H9 (cell line): ENCODE measurements around the gene ZNF747. TPM values are rescaled to one million over a fixed set of nuclear protein-coding genes. Genes with fewer than 3 reads are reported as not detected.

Source experiments
- DNase-seq: peaks from one replicate; pipeline ENCODE4 v3.0.0-alpha.2; 2017
- H2AFZ ChIP-seq: one replicate; pipeline ENCODE4 v1.6.1; 2013; ENCODE audit warnings: mild to moderate bottlenecking, low read length, control low read depth, moderate library complexity
- H2AK5ac ChIP-seq: 2 replicates; pipeline ENCODE4 v1.6.1; 2013; ENCODE audit warnings: low read length, control low read depth, mixed read lengths; ENCODE audit not compliant: insufficient read length
- H2BK120ac ChIP-seq: one replicate; pipeline ENCODE4 v1.6.1; 2013; ENCODE audit warnings: low read depth, mild to moderate bottlenecking, low read length, control low read depth, inconsistent platforms; ENCODE audit not compliant: poor library complexity, severe bottlenecking
- H2BK12ac ChIP-seq: 2 replicates; pipeline ENCODE4 v1.6.1; 2013; ENCODE audit warnings: low read length, control low read depth, mixed read lengths, low read depth; ENCODE audit not compliant: insufficient read length
- H2BK15ac ChIP-seq: 2 replicates; pipeline ENCODE4 v1.6.1; 2013; ENCODE audit warnings: low read depth, low read length, control low read depth
- H2BK20ac ChIP-seq: one replicate; pipeline ENCODE4 v1.6.1; 2013; ENCODE audit warnings: low read depth, mild to moderate bottlenecking, low read length, control low read depth, inconsistent platforms; ENCODE audit not compliant: poor library complexity, severe bottlenecking
- H2BK5ac ChIP-seq: 2 replicates; pipeline ENCODE4 v1.6.1; 2013; ENCODE audit warnings: low read length, control low read depth, mixed read lengths; ENCODE audit not compliant: insufficient read length
- H3K14ac ChIP-seq: 2 replicates; pipeline ENCODE4 v1.6.1; 2013; ENCODE audit warnings: low read length, control low read depth; ENCODE audit not compliant: insufficient read depth
- H3K18ac ChIP-seq: 2 replicates; pipeline ENCODE4 v1.6.1; 2013; ENCODE audit warnings: low read depth, mild to moderate bottlenecking, mixed read lengths, low read length, control low read depth; ENCODE audit not compliant: insufficient read length
- H3K23ac ChIP-seq: 2 replicates; pipeline ENCODE4 v1.6.1; 2013; ENCODE audit warnings: low read length, control low read depth, mixed read lengths, low read depth; ENCODE audit not compliant: insufficient read length
- H3K23me2 ChIP-seq: 2 replicates; pipeline ENCODE4 v1.6.1; 2013; ENCODE audit warnings: low read depth, mild to moderate bottlenecking, mixed read lengths, low read length, control low read depth; ENCODE audit not compliant: insufficient read length, poor library complexity, severe bottlenecking
- H3K27ac ChIP-seq: 2 replicates; pipeline ENCODE4 v1.5.1; 2013; ENCODE audit warnings: low read length, control low read depth, mixed read lengths, low read depth; ENCODE audit not compliant: insufficient read length
- H3K27me3 ChIP-seq: 2 replicates; pipeline ENCODE4 v1.6.1; 2013; ENCODE audit warnings: low read length, control low read depth, inconsistent platforms; ENCODE audit not compliant: insufficient read depth
- H3K4ac ChIP-seq: 2 replicates; pipeline ENCODE4 v1.6.1; 2013; ENCODE audit warnings: low read depth, mild to moderate bottlenecking, control low read depth, inconsistent platforms, low read length, moderate library complexity
- H3K4me1 ChIP-seq: 2 replicates; pipeline ENCODE4 v1.6.1; 2013; ENCODE audit warnings: low read length, control low read depth, inconsistent platforms; ENCODE audit not compliant: insufficient read depth
- H3K4me2 ChIP-seq: 2 replicates; pipeline ENCODE4 v1.6.1; 2013; ENCODE audit warnings: low read length, control low read depth, mixed read lengths; ENCODE audit not compliant: insufficient read length, insufficient read depth
- H3K56ac ChIP-seq: 2 replicates; pipeline ENCODE4 v1.6.1; 2013; ENCODE audit warnings: low read depth, mild to moderate bottlenecking, mixed read lengths, low read length, control low read depth; ENCODE audit not compliant: insufficient read length
- H3K79me1 ChIP-seq: 2 replicates; pipeline ENCODE4 v1.6.1; 2013; ENCODE audit warnings: low read depth, mild to moderate bottlenecking, moderate library complexity, low read length, control low read depth, inconsistent platforms; ENCODE audit not compliant: insufficient read depth, poor library complexity, severe bottlenecking
- H3K79me2 ChIP-seq: 2 replicates; pipeline ENCODE4 v1.6.1; 2013; ENCODE audit warnings: low read length, control low read depth, inconsistent platforms; ENCODE audit not compliant: insufficient read depth
- H3K9ac ChIP-seq: 2 replicates; pipeline ENCODE4 v1.6.1; 2013; ENCODE audit warnings: low read length, control low read depth, mixed read lengths; ENCODE audit not compliant: insufficient read length; ENCODE audit errors: extremely low read depth
- H3K9me3 ChIP-seq: one replicate; pipeline ENCODE4 v1.6.1; 2013; ENCODE audit warnings: low read depth, low read length, inconsistent platforms; ENCODE audit not compliant: control insufficient read depth
- H3T11ph ChIP-seq: one replicate; pipeline ENCODE4 v1.6.1; 2013; ENCODE audit warnings: mild to moderate bottlenecking, low read length, control low read depth, inconsistent platforms
- H4K20me1 ChIP-seq: one replicate; pipeline ENCODE4 v1.6.1; 2013; ENCODE audit not compliant: control insufficient read depth, insufficient read length, insufficient read depth
- H4K5ac ChIP-seq: 2 replicates; pipeline ENCODE4 v1.6.1; 2013; ENCODE audit warnings: low read depth, mild to moderate bottlenecking, mixed read lengths, low read length, control low read depth; ENCODE audit not compliant: insufficient read length
- H4K8ac ChIP-seq: replicated peaks from 2 replicates; pipeline ENCODE4 v1.6.1; 2013; ENCODE audit warnings: low read length, control low read depth, mixed read lengths, low read depth; ENCODE audit not compliant: insufficient read length
- H4K91ac ChIP-seq: 2 replicates; pipeline ENCODE4 v1.6.1; 2013; ENCODE audit warnings: low read depth, mild to moderate bottlenecking, moderate library complexity, mixed read lengths, low read length, control low read depth; ENCODE audit not compliant: insufficient read length
- H3K27ac Mint-ChIP-seq, 3 experiments: 2 replicates in 2 of 3; 3 replicates in 1 of 3; pipeline ENCODE4 v1.8.0; 2020 to 2021; ENCODE audit warnings: mixed read lengths in 3 of 3, mild to moderate bottlenecking in 1 of 3, moderate library complexity in 1 of 3
- H3K27me3 Mint-ChIP-seq: 2 replicates; pipeline ENCODE4 v1.8.0; 2021; ENCODE audit warnings: low read depth, mild to moderate bottlenecking, moderate library complexity, mixed read lengths
- H3K36me3 Mint-ChIP-seq, 3 experiments: 2 replicates in 2 of 3; 3 replicates in 1 of 3; pipeline ENCODE4 v1.8.0; 2020 to 2021; ENCODE audit warnings: low read depth in 3 of 3, mixed read lengths in 3 of 3; ENCODE audit not compliant: insufficient read depth in 1 of 3
- H3K4me1 Mint-ChIP-seq, 2 experiments: 2 replicates each; pipeline ENCODE4 v1.8.0; 2020; ENCODE audit warnings: mixed read lengths in 2 of 2
- H3K4me3 Mint-ChIP-seq, 2 experiments: 2 replicates in 1 of 2; 3 replicates in 1 of 2; pipeline ENCODE4 v1.8.0; 2020 to 2021; ENCODE audit warnings: mild to moderate bottlenecking in 2 of 2, mixed read lengths in 2 of 2, moderate library complexity in 1 of 2
- H3K9me3 Mint-ChIP-seq, 2 experiments: 2 replicates in 1 of 2; 3 replicates in 1 of 2; pipeline ENCODE4 v1.8.0; 2020; ENCODE audit warnings: mild to moderate bottlenecking in 2 of 2, mixed read lengths in 2 of 2, moderate library complexity in 1 of 2
- WGBS: extraction: QIAGEN DNeasy Blood & Tissue Kit; methylation state at CpG from one replicate; pipeline ENCODE4 v1.1.7; 2013; ENCODE audit warnings: missing lambda C conversion rate, low lambda C conversion rate, mixed read lengths; ENCODE audit not compliant: insufficient read length; ENCODE audit errors: extremely low coverage; 5-methylcytosine and 5-hydroxymethylcytosine counted together
- total RNA-seq: library from RNA; stranded (reverse); gene quantifications from 2 replicates; pipeline ENCODE4 v1.2.1, GENCODE V29; 2021
- TF ChIP-seq, protein P1 (sequence below): fragments of 200-600 bp; sonication (generic); conservative IDR thresholded peaks from 3 replicates; pipeline ENCODE4 v1.8.0; 2021; ENCODE audit warnings: antibody characterized with exemption, mild to moderate bottlenecking

The ZNF747 gene
- total RNA-seq, 1 experiment from 2014 or later: 18.4 TPM

DNA sequence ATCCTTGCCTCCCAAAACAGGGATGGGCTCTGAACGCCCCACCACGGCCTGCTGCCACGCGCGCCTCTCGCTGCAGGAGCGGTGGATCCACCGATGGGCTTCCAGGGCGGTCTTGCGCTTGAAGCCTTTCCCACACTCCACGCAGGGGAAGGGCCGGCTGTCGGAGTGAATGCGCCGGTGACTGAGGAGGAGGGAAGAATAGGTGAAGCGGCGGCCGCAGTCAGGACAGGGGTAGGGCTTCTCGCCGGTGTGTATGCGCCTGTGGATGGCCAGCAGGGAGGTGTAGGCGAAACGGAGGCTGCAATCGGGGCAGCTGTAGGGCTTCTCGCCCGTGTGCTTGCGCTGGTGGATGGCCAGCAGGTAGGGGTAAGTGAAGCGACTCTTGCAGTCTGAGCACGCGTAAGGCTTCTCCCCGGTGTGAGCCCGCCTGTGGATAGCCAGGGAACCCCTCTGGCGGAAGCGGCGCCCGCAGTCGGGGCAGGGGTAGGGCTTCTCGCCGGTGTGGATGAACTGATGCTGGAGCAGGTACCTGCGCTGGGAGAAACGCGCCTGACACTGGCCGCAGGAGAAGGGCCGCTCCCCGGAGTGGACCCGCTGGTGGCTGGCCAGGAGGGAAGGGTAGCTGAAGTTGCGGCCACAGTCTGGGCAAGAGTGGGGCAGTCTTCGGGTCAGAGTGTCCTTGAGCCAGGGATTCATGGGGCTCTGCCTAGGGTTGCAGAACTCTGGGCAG is 48.1 kb upstream of the ZNF747 start:
- no peak overlapping the region for H2BK120ac ChIP-seq
- H3K27ac Mint-ChIP-seq: no peak overlapping the region; a peak in 1 of 7 replicates
- no peaks in the 10 kb centered on the region for H3K9me3 ChIP-seq
- no peak overlapping the region for H2AFZ ChIP-seq
- no peak overlapping the region for H3K18ac ChIP-seq
- no peak overlapping the region for H2BK20ac ChIP-seq
- H3K56ac ChIP-seq: no peak overlapping the region
- H3K23ac ChIP-seq: no peak overlapping the region
- H2BK5ac ChIP-seq: no peak overlapping the region
- H3K9ac ChIP-seq: no peak overlapping the region
- no peak overlapping the region for H3K27ac ChIP-seq
- H2AK5ac ChIP-seq: no peak overlapping the region
- DNase-seq: peak; percentile 35
- H3K4ac ChIP-seq: no peak overlapping the region
- no peaks in the 10 kb centered on the region for H4K20me1 ChIP-seq
- H2BK12ac ChIP-seq: no peak overlapping the region
- H3K27me3 ChIP-seq: no peaks in the 10 kb centered on the region
- no peak overlapping the region for H3K4me2 ChIP-seq
- H3K4me3 Mint-ChIP-seq: no peak overlapping the region
- no peak overlapping the region for H4K5ac ChIP-seq
- no peak overlapping the region for H2BK15ac ChIP-seq
- no peak overlapping the region for H4K8ac ChIP-seq
- H3K9me3 Mint-ChIP-seq: no peaks in the 10 kb centered on the region
- no peak overlapping the region for H3T11ph ChIP-seq
- H3K79me2 ChIP-seq: no peaks in the 10 kb centered on the region
- no CpG with 5 or more reads among the region's 48 CpGs for WGBS
- H3K4me1 ChIP-seq: no peaks in the 10 kb centered on the region; the same call in 1 of the 2 replicates
- peaks cover 7% of the 10 kb centered on the region for H3K23me2 ChIP-seq
- peaks cover 11 to 69% (median 37%) of the 10 kb centered on the region in 3 experiments; a peak in 6 of 7 replicates for H3K36me3 Mint-ChIP-seq
- TF ChIP-seq, protein P1, sequence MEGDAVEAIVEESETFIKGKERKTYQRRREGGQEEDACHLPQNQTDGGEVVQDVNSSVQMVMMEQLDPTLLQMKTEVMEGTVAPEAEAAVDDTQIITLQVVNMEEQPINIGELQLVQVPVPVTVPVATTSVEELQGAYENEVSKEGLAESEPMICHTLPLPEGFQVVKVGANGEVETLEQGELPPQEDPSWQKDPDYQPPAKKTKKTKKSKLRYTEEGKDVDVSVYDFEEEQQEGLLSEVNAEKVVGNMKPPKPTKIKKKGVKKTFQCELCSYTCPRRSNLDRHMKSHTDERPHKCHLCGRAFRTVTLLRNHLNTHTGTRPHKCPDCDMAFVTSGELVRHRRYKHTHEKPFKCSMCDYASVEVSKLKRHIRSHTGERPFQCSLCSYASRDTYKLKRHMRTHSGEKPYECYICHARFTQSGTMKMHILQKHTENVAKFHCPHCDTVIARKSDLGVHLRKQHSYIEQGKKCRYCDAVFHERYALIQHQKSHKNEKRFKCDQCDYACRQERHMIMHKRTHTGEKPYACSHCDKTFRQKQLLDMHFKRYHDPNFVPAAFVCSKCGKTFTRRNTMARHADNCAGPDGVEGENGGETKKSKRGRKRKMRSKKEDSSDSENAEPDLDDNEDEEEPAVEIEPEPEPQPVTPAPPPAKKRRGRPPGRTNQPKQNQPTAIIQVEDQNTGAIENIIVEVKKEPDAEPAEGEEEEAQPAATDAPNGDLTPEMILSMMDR: no peak
- H3K27me3 Mint-ChIP-seq: no peaks in the 10 kb centered on the region
- peaks cover 7 to 10% of the 10 kb centered on the region in 2 experiments for H3K4me1 Mint-ChIP-seq
- no peaks in the 10 kb centered on the region for H3K79me1 ChIP-seq
- H4K91ac ChIP-seq: no peak overlapping the region
- H3K14ac ChIP-seq: no peak overlapping the region
